Mesenteric fat pad (tissue), 1 donor: Measurements from ENCODE around the gene SHOX. TPM values are rescaled to one million over a fixed set of nuclear protein-coding genes. Genes with fewer than 3 reads are reported as not detected.

Experiments
- DNase-seq: peaks from one replicate; pipeline ENCODE4 v3.0.0-alpha.2; 2020; ENCODE audit warnings: low spot score
- total RNA-seq: library from RNA; stranded (reverse); fragmentation: NEBNext Ultra II Directional; extraction: Animal tissue kit (Norgen Biotek cat#: 25700); gene quantifications from one replicate; pipeline ENCODE4 v1.2.1, GENCODE V29; 2021
- donor health status: DM: yes; HTN: yes; CAD: no.

The SHOX gene
- total RNA-seq, 1 donor from 2014 or later, result 0.10 TPM

GRCh38 chrX:636981-637659 is 6.5 kb downstream of the SHOX start:
- peak; percentile 18 for DNase-seq

GRCh38 chrX:637660-638481 is 7.3 kb downstream of the SHOX start:
- DNase-seq, result peak; percentile 28

GRCh38 chrX:638482-639131 is 8.0 kb downstream of the SHOX start:
- peak; percentile 49 for DNase-seq

GRCh38 chrX:639151-639550 is 8.6 kb downstream of the SHOX start:
- no peak for DNase-seq

- peak; percentile 39 for DNase-seq
These were observed 10.1 kb downstream of the SHOX start for GRCh38 chrX:640641-641040.

- peak; percentile 80 for DNase-seq
These were observed 11.3 kb downstream of the SHOX start for GRCh38 chrX:641671-642435.

GRCh38 chrX:642436-643240 is 12.0 kb downstream of the SHOX start:
- peak; percentile 80 for DNase-seq

- DNase-seq, result peak; percentile 64
These were observed 12.6 kb downstream of the SHOX start for GRCh38 chrX:643241-643595.

- no peak for DNase-seq
These were observed 13.3 kb downstream of the SHOX start for GRCh38 chrX:643911-644303.

GRCh38 chrX:644304-645281 is 14.0 kb downstream of the SHOX start:
- DNase-seq, result peak; percentile 87

- no peak for DNase-seq
These were observed 15.6 kb downstream of the SHOX start for GRCh38 chrX:646228-646495.

- DNase-seq, result no peak
These were observed 16.2 kb downstream of the SHOX start for GRCh38 chrX:646796-647195.

- peak; percentile 41 for DNase-seq
These were observed 18.6 kb downstream of the SHOX start for GRCh38 chrX:649166-649565.

GRCh38 chrX:650324-650723 is 19.7 kb downstream of the SHOX start:
- peak; percentile 12 for DNase-seq

- DNase-seq, result no peak
These were observed 20.2 kb downstream of the SHOX start for GRCh38 chrX:650811-651210.

GRCh38 chrX:651922-652321 is 21.3 kb downstream of the SHOX start:
- DNase-seq, result peak; percentile 53

- peak; percentile 62 for DNase-seq
These were observed 21.8 kb downstream of the SHOX start for GRCh38 chrX:652341-652741.

GRCh38 chrX:653306-653705 is 22.7 kb downstream of the SHOX start:
- no peak for DNase-seq

GRCh38 chrX:661154-661553 is 30.6 kb downstream of the SHOX start:
- no peak for DNase-seq

- DNase-seq, result peak; percentile 81
These were observed 31.5 kb downstream of the SHOX start for GRCh38 chrX:662126-662525.
